Activated T-cell treated with anti-CD3 and anti-CD28 coated beads for 4 hours (primary cell): ENCODE data around the gene SLC24A2.

Source experiments
- DNase-seq: peaks from one replicate; pipeline ENCODE4 v3.0.0-alpha.2; 2020

Gene SLC24A2

GRCh38 chr9:19754921-19755320 lies 33.9 kb downstream of the SLC24A2 start:
- DNase-seq = no peak

- DNase-seq = no peak
Measured at GRCh38 chr9:19748278-19749126, 40.3 kb downstream of the SLC24A2 start.

GRCh38 chr9:19746223-19746622 lies 42.6 kb downstream of the SLC24A2 start:
- DNase-seq = no peak

GRCh38 chr9:19741178-19741577 lies 47.7 kb downstream of the SLC24A2 start:
- no peak for DNase-seq
